Karpas-422 (cell line): Measurements from ENCODE around the gene GNG3. TPM values are rescaled to one million over a fixed set of nuclear protein-coding genes. Genes with fewer than 3 reads are reported as not detected.
"Not testable (repeated sequence)": the region's sequence is repeated elsewhere in the genome, so short reads cannot be mapped to it uniquely, and the experiment has no call there.

ENCODE experiments used
- DNase-seq: peaks from one replicate; pipeline ENCODE4 v3.0.0-alpha.2; 2015
- H2AFZ ChIP-seq: fragments of 200-600 bp; sonication (generic); 2 replicates; pipeline ENCODE4 v1.6.1; 2014; ENCODE audit warnings: antibody characterized with exemption, low read length, mixed read lengths
- H3K27ac ChIP-seq: fragments of 200-600 bp; sonication (generic); 2 replicates; pipeline ENCODE4 v1.5.1; 2014; ENCODE audit warnings: mild to moderate bottlenecking, low read length, moderate library complexity
- H3K27me3 ChIP-seq: fragments of 200-600 bp; sonication (generic); 2 replicates; pipeline ENCODE4 v1.6.1; 2014; ENCODE audit warnings: low read length, mixed read lengths
- H3K36me3 ChIP-seq: fragments of 200-600 bp; sonication (generic); 2 replicates; pipeline ENCODE4 v1.6.1; 2014; ENCODE audit warnings: low read length, mixed read lengths; ENCODE audit not compliant: insufficient read depth
- H3K4me1 ChIP-seq: fragments of 200-600 bp; sonication (generic); 2 replicates; pipeline ENCODE4 v1.6.1; 2014; ENCODE audit warnings: mild to moderate bottlenecking, low read length, mixed read lengths
- H3K4me2 ChIP-seq: fragments of 200-600 bp; sonication (generic); 2 replicates; pipeline ENCODE4 v1.6.1; 2014; ENCODE audit warnings: low read length, low read depth, mild to moderate bottlenecking; ENCODE audit not compliant: poor library complexity, severe bottlenecking
- H3K4me3 ChIP-seq: fragments of 200-600 bp; sonication (generic); 2 replicates; pipeline ENCODE4 v1.5.1; 2014; ENCODE audit warnings: mild to moderate bottlenecking, antibody characterized with exemption, low read length, mixed read lengths
- H3K79me2 ChIP-seq: fragments of 200-600 bp; sonication (generic); 2 replicates; pipeline ENCODE4 v1.6.1; 2014; ENCODE audit warnings: mild to moderate bottlenecking, low read length, mixed read lengths
- H3K9ac ChIP-seq: fragments of 200-600 bp; sonication (generic); 2 replicates; pipeline ENCODE4 v1.6.0; 2014; ENCODE audit warnings: low read length
- H3K9me2 ChIP-seq: fragments of 200-600 bp; sonication (generic), shearing (Covaris generic); replicated peaks from 2 replicates; pipeline ENCODE4 v1.6.0; 2014; ENCODE audit warnings: mild to moderate bottlenecking, low read length, moderate library complexity; ENCODE audit not compliant: insufficient read depth
- H3K9me3 ChIP-seq: fragments of 300-700, 200-600 bp; sonication (generic); 2 replicates; pipeline ENCODE4 v1.6.1; 2014; ENCODE audit warnings: low read length, mixed read lengths
- H4K20me1 ChIP-seq: fragments of 200-600 bp; sonication (generic); 2 replicates; pipeline ENCODE4 v1.6.1; 2014; ENCODE audit warnings: mild to moderate bottlenecking, antibody characterized with exemption, low read length, low read depth; ENCODE audit not compliant: insufficient read depth
- total RNA-seq: library from RNA; depleted of rRNA; stranded (reverse); fragments of >200 nt; shearing (Covaris generic); gene quantifications from 2 replicates; pipeline ENCODE4 v1.2.3, GENCODE V29; 2014; ENCODE audit warnings: low replicate concordance

Gene GNG3
- total RNA-seq, 1 experiment from 2014 or later: not detected

GRCh38 chr11:62694455-62695167 is 12.9 kb upstream of the GNG3 start:
- Histone ChIP-seq H3K36me3 (peaks cover 24% of the 10 kb centered on the region), H3K4me2 (no peak overlapping the region), H3K27me3 (no peaks in the 10 kb centered on the region), H3K9me2 (no peaks in the 10 kb centered on the region), H3K9me3 (no peaks in the 10 kb centered on the region), H3K4me3 (no peak overlapping the region), H3K27ac (no peak overlapping the region), H4K20me1 (no peaks in the 10 kb centered on the region), H2AFZ (no peak overlapping the region), H3K4me1 (no peaks in the 10 kb centered on the region), H3K79me2 (no peaks in the 10 kb centered on the region), H3K9ac (no peak overlapping the region)
- peak; percentile 85 for DNase-seq

GRCh38 chr11:62702246-62702645 is 5.2 kb upstream of the GNG3 start:
- Histone ChIP-seq H4K20me1 (no peaks in the 10 kb centered on the region), H3K4me2 (no peak overlapping the region), H3K9me2 (no peaks in the 10 kb centered on the region), H3K4me3 (no peak overlapping the region), H3K27ac (no peak overlapping the region), H3K27me3 (no peaks in the 10 kb centered on the region), H3K79me2 (peaks cover 15% of the 10 kb centered on the region), H3K4me1 (peaks cover 16% of the 10 kb centered on the region), H3K36me3 (peaks cover 18% of the 10 kb centered on the region), H3K9me3 (no peaks in the 10 kb centered on the region), H3K9ac (no peak overlapping the region), H2AFZ (no peak overlapping the region)
- DNase-seq: no peak

- not testable (repeated sequence) for H3K27me3 ChIP-seq, H4K20me1 ChIP-seq, H2AFZ ChIP-seq, H3K9ac ChIP-seq, H3K4me2 ChIP-seq, H3K27ac ChIP-seq, H3K4me3 ChIP-seq, H3K9me2 ChIP-seq, H3K9me3 ChIP-seq
- Histone ChIP-seq H3K4me1 (peaks cover 30% of the 10 kb centered on the region), H3K79me2 (peaks cover 15% of the 10 kb centered on the region), H3K36me3 (peaks cover 24% of the 10 kb centered on the region)
- DNase-seq: peak; percentile 31
These were observed 3.6 kb upstream of the GNG3 start for GRCh38 chr11:62703921-62704320.

GRCh38 chr11:62705413-62705812 is 2.1 kb upstream of the GNG3 start:
- Histone ChIP-seq H3K4me1 (peaks cover 38% of the 10 kb centered on the region), H3K79me2 (peaks cover 15% of the 10 kb centered on the region), H3K36me3 (peaks cover 24% of the 10 kb centered on the region), H3K27ac (peak overlapping the region; percentile 57; the same call in 1 of the 2 replicates), H3K9me3 (no peaks in the 10 kb centered on the region), H3K4me2 (peak overlapping the region; percentile 94), H3K27me3 (no peaks in the 10 kb centered on the region), H3K4me3 (peak overlapping the region; percentile 88), H2AFZ (no peak overlapping the region), H3K9ac (peak overlapping the region; percentile 78), H4K20me1 (no peaks in the 10 kb centered on the region), H3K9me2 (no peaks in the 10 kb centered on the region)
- peak; percentile 40 for DNase-seq

- Histone ChIP-seq H3K79me2 (peaks cover 15% of the 10 kb centered on the region), H3K27me3 (no peaks in the 10 kb centered on the region), H2AFZ (no peak overlapping the region), H3K9ac (peak overlapping the region; percentile 78), H3K4me2 (peak overlapping the region; percentile 94), H3K4me3 (peak overlapping the region; percentile 88), H3K9me2 (no peaks in the 10 kb centered on the region), H3K9me3 (no peaks in the 10 kb centered on the region), H3K36me3 (peaks cover 20% of the 10 kb centered on the region), H4K20me1 (no peaks in the 10 kb centered on the region), H3K4me1 (peaks cover 38% of the 10 kb centered on the region), H3K27ac (peak overlapping the region; percentile 57)
- peak; percentile 97 for DNase-seq
These were observed 1.3 kb upstream of the GNG3 start for GRCh38 chr11:62705880-62706849.

GRCh38 chr11:62706850-62707247 is 627 bp upstream of the GNG3 start:
- no peaks in the 10 kb centered on the region for H3K27me3 ChIP-seq
- H3K4me1 ChIP-seq: peaks cover 38% of the 10 kb centered on the region
- peak overlapping the region; percentile 94 for H3K4me2 ChIP-seq
- no peak overlapping the region for H2AFZ ChIP-seq
- H3K9ac ChIP-seq: no peak overlapping the region
- no peaks in the 10 kb centered on the region for H4K20me1 ChIP-seq
- peaks cover 18% of the 10 kb centered on the region; the same call in 1 of the 2 replicates for H3K36me3 ChIP-seq
- DNase-seq: peak; percentile 41
- peaks cover 15% of the 10 kb centered on the region for H3K79me2 ChIP-seq
- no peaks in the 10 kb centered on the region for H3K9me3 ChIP-seq
- peak overlapping the region; percentile 88; the same call in 1 of the 2 replicates for H3K4me3 ChIP-seq
- no peak overlapping the region for H3K27ac ChIP-seq
- no peaks in the 10 kb centered on the region for H3K9me2 ChIP-seq

- peaks cover 38% of the 10 kb centered on the region for H3K4me1 ChIP-seq
- DNase-seq: peak; percentile 42
- no peak overlapping the region for H2AFZ ChIP-seq
These were observed 916 bp downstream of the GNG3 start for GRCh38 chr11:62708392-62708791.

GRCh38 chr11:62708793-62709192 is 1.3 kb downstream of the GNG3 start:
- Histone ChIP-seq H3K9ac (peak overlapping the region; percentile 75), H3K79me2 (peaks cover 15% of the 10 kb centered on the region), H2AFZ (no peak overlapping the region), H3K27me3 (no peaks in the 10 kb centered on the region), H3K4me1 (peaks cover 38% of the 10 kb centered on the region), H3K4me3 (peak overlapping the region; percentile 72), H3K27ac (peak overlapping the region; percentile 70), H3K4me2 (peak overlapping the region; percentile 86), H3K36me3 (peaks cover 34% of the 10 kb centered on the region), H3K9me3 (no peaks in the 10 kb centered on the region), H4K20me1 (no peaks in the 10 kb centered on the region), H3K9me2 (no peaks in the 10 kb centered on the region)
- no peak for DNase-seq

More at GRCh38 chr11:62708392-62708791, 916 bp downstream of the GNG3 start:
- H3K9me2 ChIP-seq: no peaks in the 10 kb centered on the region
- H3K9me3 ChIP-seq: no peaks in the 10 kb centered on the region
- H3K36me3 ChIP-seq: peaks cover 30% of the 10 kb centered on the region
- H3K27me3 ChIP-seq: no peaks in the 10 kb centered on the region
- peak overlapping the region; percentile 72 for H3K4me3 ChIP-seq
- H4K20me1 ChIP-seq: no peaks in the 10 kb centered on the region
- peaks cover 15% of the 10 kb centered on the region for H3K79me2 ChIP-seq
- H3K4me2 ChIP-seq: peak overlapping the region; percentile 86
- peak overlapping the region; percentile 70; the same call in 1 of the 2 replicates for H3K27ac ChIP-seq
- H3K9ac ChIP-seq: peak overlapping the region; percentile 75
